ENCODE results near the gene PDXDC1. TPM values are rescaled to one million over a fixed set of nuclear protein-coding genes. Genes with fewer than 3 reads are reported as not detected.
"Not testable (repeated sequence)": the region's sequence is repeated elsewhere in the genome, so short reads cannot be mapped to it uniquely, and the experiment has no call there.

The PDXDC1 gene
- total RNA-seq, 1 experiment from 2014 or later = 58.4 TPM

GRCh38 chr16:15016951-15017580 is 42.2 kb downstream of the PDXDC1 start:
- not testable (repeated sequence) for H3K4me3 ChIP-seq (ENCODE audit: low read length); H3K9me2 ChIP-seq (replicated peaks; ENCODE audit: insufficient read depth, low read length); H3K27me3 ChIP-seq (ENCODE audit: low read length); H3K27ac ChIP-seq (ENCODE audit: low read length); H3K9ac ChIP-seq (ENCODE audit: low read length); H3K4me2 ChIP-seq (ENCODE audit: low read depth, low read length, poor library complexity, severe bottlenecking); H3K4me1 ChIP-seq (ENCODE audit: low read length); H3K79me2 ChIP-seq (ENCODE audit: low read length); H2AFZ ChIP-seq (ENCODE audit: low read length); DNase-seq; H4K20me1 ChIP-seq (ENCODE audit: insufficient read depth, low read depth, low read length); H3K9me3 ChIP-seq (ENCODE audit: low read length); H3K36me3 ChIP-seq (ENCODE audit: insufficient read depth, low read length)

GRCh38 chr16:15021429-15021828 is 46.6 kb downstream of the PDXDC1 start:
- H3K79me2 ChIP-seq (ENCODE audit: low read length); H3K9ac ChIP-seq (ENCODE audit: low read length); H3K4me1 ChIP-seq (ENCODE audit: low read length); H3K4me2 ChIP-seq (ENCODE audit: low read depth, low read length, poor library complexity, severe bottlenecking); H3K27ac ChIP-seq (ENCODE audit: low read length); H3K27me3 ChIP-seq (ENCODE audit: low read length); H3K9me2 ChIP-seq (replicated peaks; ENCODE audit: insufficient read depth, low read length); H2AFZ ChIP-seq (ENCODE audit: low read length); H3K4me3 ChIP-seq (ENCODE audit: low read length); H4K20me1 ChIP-seq (ENCODE audit: insufficient read depth, low read depth, low read length); H3K9me3 ChIP-seq (ENCODE audit: low read length); DNase-seq: not testable (repeated sequence)
- H3K36me3 ChIP-seq (ENCODE audit: insufficient read depth, low read length) = peaks cover 21% of the 10 kb centered on the region; the same call in 1 of the 2 replicates

GRCh38 chr16:15022194-15022593 is 47.4 kb downstream of the PDXDC1 start:
- not testable (repeated sequence) for H3K9me3 ChIP-seq (ENCODE audit: low read length); H3K9me2 ChIP-seq (replicated peaks; ENCODE audit: insufficient read depth, low read length); H3K4me3 ChIP-seq (ENCODE audit: low read length); H3K27ac ChIP-seq (ENCODE audit: low read length); H3K79me2 ChIP-seq (ENCODE audit: low read length); H4K20me1 ChIP-seq (ENCODE audit: insufficient read depth, low read depth, low read length); H2AFZ ChIP-seq (ENCODE audit: low read length); H3K4me2 ChIP-seq (ENCODE audit: low read depth, low read length, poor library complexity, severe bottlenecking); H3K27me3 ChIP-seq (ENCODE audit: low read length); H3K4me1 ChIP-seq (ENCODE audit: low read length); H3K9ac ChIP-seq (ENCODE audit: low read length)
- H3K36me3 ChIP-seq (ENCODE audit: insufficient read depth, low read length) = peaks cover 21% of the 10 kb centered on the region; the same call in 1 of the 2 replicates
- peak; percentile 90 for DNase-seq

GRCh38 chr16:15023381-15024077 is 48.7 kb downstream of the PDXDC1 start:
- not testable (repeated sequence) for DNase-seq; H3K4me3 ChIP-seq (ENCODE audit: low read length); H3K79me2 ChIP-seq (ENCODE audit: low read length); H3K27me3 ChIP-seq (ENCODE audit: low read length); H3K9ac ChIP-seq (ENCODE audit: low read length); H3K4me2 ChIP-seq (ENCODE audit: low read depth, low read length, poor library complexity, severe bottlenecking); H3K9me3 ChIP-seq (ENCODE audit: low read length); H2AFZ ChIP-seq (ENCODE audit: low read length); H3K9me2 ChIP-seq (replicated peaks; ENCODE audit: insufficient read depth, low read length); H3K4me1 ChIP-seq (ENCODE audit: low read length); H3K27ac ChIP-seq (ENCODE audit: low read length); H4K20me1 ChIP-seq (ENCODE audit: insufficient read depth, low read depth, low read length)
- H3K36me3 ChIP-seq (ENCODE audit: insufficient read depth, low read length) = peaks cover 21% of the 10 kb centered on the region; the same call in 1 of the 2 replicates

- Histone ChIP-seq H3K36me3 (ENCODE audit: insufficient read depth, low read length) (peaks cover 13% of the 10 kb centered on the region; the same call in 1 of the 2 replicates), H3K79me2 (ENCODE audit: low read length) (peaks cover 12% of the 10 kb centered on the region; the same call in 1 of the 2 replicates)
- not testable (repeated sequence) for H2AFZ ChIP-seq (ENCODE audit: low read length); H3K9ac ChIP-seq (ENCODE audit: low read length); H3K27ac ChIP-seq (ENCODE audit: low read length); H3K4me2 ChIP-seq (ENCODE audit: low read depth, low read length, poor library complexity, severe bottlenecking); H3K4me3 ChIP-seq (ENCODE audit: low read length); H3K9me2 ChIP-seq (replicated peaks; ENCODE audit: insufficient read depth, low read length); H3K27me3 ChIP-seq (ENCODE audit: low read length); DNase-seq; H3K9me3 ChIP-seq (ENCODE audit: low read length); H4K20me1 ChIP-seq (ENCODE audit: insufficient read depth, low read depth, low read length); H3K4me1 ChIP-seq (ENCODE audit: low read length)
Observed at GRCh38 chr16:15024858-15025199, 50.0 kb downstream of the PDXDC1 start.

- not testable (repeated sequence) for H2AFZ ChIP-seq (ENCODE audit: low read length); H3K9ac ChIP-seq (ENCODE audit: low read length); H3K9me3 ChIP-seq (ENCODE audit: low read length); H3K4me1 ChIP-seq (ENCODE audit: low read length); H4K20me1 ChIP-seq (ENCODE audit: insufficient read depth, low read depth, low read length); H3K4me2 ChIP-seq (ENCODE audit: low read depth, low read length, poor library complexity, severe bottlenecking); DNase-seq; H3K9me2 ChIP-seq (replicated peaks; ENCODE audit: insufficient read depth, low read length); H3K4me3 ChIP-seq (ENCODE audit: low read length); H3K27me3 ChIP-seq (ENCODE audit: low read length); H3K27ac ChIP-seq (ENCODE audit: low read length)
- Histone ChIP-seq H3K36me3 (ENCODE audit: insufficient read depth, low read length) (peaks cover 13% of the 10 kb centered on the region; the same call in 1 of the 2 replicates), H3K79me2 (ENCODE audit: low read length) (peaks cover 12% of the 10 kb centered on the region; the same call in 1 of the 2 replicates)
Observed at GRCh38 chr16:15025234-15025951, 50.6 kb downstream of the PDXDC1 start.

- H4K20me1 ChIP-seq (ENCODE audit: insufficient read depth, low read depth, low read length); H3K4me2 ChIP-seq (ENCODE audit: low read depth, low read length, poor library complexity, severe bottlenecking); H3K4me3 ChIP-seq (ENCODE audit: low read length); H3K27ac ChIP-seq (ENCODE audit: low read length); H3K9me3 ChIP-seq (ENCODE audit: low read length); H3K9me2 ChIP-seq (replicated peaks; ENCODE audit: insufficient read depth, low read length); H3K9ac ChIP-seq (ENCODE audit: low read length); H3K4me1 ChIP-seq (ENCODE audit: low read length); DNase-seq; H2AFZ ChIP-seq (ENCODE audit: low read length); H3K27me3 ChIP-seq (ENCODE audit: low read length): not testable (repeated sequence)
- Histone ChIP-seq H3K36me3 (ENCODE audit: insufficient read depth, low read length) (peaks cover 18% of the 10 kb centered on the region; the same call in 1 of the 2 replicates), H3K79me2 (ENCODE audit: low read length) (peaks cover 12% of the 10 kb centered on the region; the same call in 1 of the 2 replicates)
Observed at GRCh38 chr16:15027051-15027450, 52.2 kb downstream of the PDXDC1 start.

All from Karpas-422 (cell line).